ENCODE measurements around the gene GPI. TPM values are rescaled to one million over a fixed set of nuclear protein-coding genes. Genes with fewer than 3 reads are reported as not detected.

GPI gene
- total and polyA plus RNA-seq, 2 of the 8 experiments (the other 6 are each of a cell fraction or from before 2014, with no cell fraction given), result 171 to 360 TPM

- TF ChIP-seq, protein P1, sequence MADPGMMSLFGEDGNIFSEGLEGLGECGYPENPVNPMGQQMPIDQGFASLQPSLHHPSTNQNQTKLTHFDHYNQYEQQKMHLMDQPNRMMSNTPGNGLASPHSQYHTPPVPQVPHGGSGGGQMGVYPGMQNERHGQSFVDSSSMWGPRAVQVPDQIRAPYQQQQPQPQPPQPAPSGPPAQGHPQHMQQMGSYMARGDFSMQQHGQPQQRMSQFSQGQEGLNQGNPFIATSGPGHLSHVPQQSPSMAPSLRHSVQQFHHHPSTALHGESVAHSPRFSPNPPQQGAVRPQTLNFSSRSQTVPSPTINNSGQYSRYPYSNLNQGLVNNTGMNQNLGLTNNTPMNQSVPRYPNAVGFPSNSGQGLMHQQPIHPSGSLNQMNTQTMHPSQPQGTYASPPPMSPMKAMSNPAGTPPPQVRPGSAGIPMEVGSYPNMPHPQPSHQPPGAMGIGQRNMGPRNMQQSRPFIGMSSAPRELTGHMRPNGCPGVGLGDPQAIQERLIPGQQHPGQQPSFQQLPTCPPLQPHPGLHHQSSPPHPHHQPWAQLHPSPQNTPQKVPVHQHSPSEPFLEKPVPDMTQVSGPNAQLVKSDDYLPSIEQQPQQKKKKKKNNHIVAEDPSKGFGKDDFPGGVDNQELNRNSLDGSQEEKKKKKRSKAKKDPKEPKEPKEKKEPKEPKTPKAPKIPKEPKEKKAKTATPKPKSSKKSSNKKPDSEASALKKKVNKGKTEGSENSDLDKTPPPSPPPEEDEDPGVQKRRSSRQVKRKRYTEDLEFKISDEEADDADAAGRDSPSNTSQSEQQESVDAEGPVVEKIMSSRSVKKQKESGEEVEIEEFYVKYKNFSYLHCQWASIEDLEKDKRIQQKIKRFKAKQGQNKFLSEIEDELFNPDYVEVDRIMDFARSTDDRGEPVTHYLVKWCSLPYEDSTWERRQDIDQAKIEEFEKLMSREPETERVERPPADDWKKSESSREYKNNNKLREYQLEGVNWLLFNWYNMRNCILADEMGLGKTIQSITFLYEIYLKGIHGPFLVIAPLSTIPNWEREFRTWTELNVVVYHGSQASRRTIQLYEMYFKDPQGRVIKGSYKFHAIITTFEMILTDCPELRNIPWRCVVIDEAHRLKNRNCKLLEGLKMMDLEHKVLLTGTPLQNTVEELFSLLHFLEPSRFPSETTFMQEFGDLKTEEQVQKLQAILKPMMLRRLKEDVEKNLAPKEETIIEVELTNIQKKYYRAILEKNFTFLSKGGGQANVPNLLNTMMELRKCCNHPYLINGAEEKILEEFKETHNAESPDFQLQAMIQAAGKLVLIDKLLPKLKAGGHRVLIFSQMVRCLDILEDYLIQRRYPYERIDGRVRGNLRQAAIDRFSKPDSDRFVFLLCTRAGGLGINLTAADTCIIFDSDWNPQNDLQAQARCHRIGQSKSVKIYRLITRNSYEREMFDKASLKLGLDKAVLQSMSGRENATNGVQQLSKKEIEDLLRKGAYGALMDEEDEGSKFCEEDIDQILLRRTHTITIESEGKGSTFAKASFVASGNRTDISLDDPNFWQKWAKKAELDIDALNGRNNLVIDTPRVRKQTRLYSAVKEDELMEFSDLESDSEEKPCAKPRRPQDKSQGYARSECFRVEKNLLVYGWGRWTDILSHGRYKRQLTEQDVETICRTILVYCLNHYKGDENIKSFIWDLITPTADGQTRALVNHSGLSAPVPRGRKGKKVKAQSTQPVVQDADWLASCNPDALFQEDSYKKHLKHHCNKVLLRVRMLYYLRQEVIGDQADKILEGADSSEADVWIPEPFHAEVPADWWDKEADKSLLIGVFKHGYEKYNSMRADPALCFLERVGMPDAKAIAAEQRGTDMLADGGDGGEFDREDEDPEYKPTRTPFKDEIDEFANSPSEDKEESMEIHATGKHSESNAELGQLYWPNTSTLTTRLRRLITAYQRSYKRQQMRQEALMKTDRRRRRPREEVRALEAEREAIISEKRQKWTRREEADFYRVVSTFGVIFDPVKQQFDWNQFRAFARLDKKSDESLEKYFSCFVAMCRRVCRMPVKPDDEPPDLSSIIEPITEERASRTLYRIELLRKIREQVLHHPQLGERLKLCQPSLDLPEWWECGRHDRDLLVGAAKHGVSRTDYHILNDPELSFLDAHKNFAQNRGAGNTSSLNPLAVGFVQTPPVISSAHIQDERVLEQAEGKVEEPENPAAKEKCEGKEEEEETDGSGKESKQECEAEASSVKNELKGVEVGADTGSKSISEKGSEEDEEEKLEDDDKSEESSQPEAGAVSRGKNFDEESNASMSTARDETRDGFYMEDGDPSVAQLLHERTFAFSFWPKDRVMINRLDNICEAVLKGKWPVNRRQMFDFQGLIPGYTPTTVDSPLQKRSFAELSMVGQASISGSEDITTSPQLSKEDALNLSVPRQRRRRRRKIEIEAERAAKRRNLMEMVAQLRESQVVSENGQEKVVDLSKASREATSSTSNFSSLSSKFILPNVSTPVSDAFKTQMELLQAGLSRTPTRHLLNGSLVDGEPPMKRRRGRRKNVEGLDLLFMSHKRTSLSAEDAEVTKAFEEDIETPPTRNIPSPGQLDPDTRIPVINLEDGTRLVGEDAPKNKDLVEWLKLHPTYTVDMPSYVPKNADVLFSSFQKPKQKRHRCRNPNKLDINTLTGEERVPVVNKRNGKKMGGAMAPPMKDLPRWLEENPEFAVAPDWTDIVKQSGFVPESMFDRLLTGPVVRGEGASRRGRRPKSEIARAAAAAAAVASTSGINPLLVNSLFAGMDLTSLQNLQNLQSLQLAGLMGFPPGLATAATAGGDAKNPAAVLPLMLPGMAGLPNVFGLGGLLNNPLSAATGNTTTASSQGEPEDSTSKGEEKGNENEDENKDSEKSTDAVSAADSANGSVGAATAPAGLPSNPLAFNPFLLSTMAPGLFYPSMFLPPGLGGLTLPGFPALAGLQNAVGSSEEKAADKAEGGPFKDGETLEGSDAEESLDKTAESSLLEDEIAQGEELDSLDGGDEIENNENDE (IDR thresholded peaks at IDR 0.05; ENCODE audit: insufficient replicate concordance, low read length), result no peak
- TF ChIP-seq KDM4A (IDR thresholded peaks at IDR 0.05; ENCODE audit: low read depth, low read length, severe bottlenecking) (no peak), CHD1 (IDR thresholded peaks at IDR 0.05; ENCODE audit: low read depth, low read length) (no peak), TAF1 (IDR thresholded peaks at IDR 0.05; ENCODE audit: low read depth, low read length) (no peak), SIN3A (conservative IDR thresholded peaks at IDR 0.05 in 1 of 2, IDR thresholded peaks at IDR 0.05 in 1 of 2; ENCODE audit: low read depth in 1 of 2, low read length in 2 of 2) (no peak), BRCA1 (IDR thresholded peaks at IDR 0.05; ENCODE audit: low read depth, low read length) (no peak), SP4 (IDR thresholded peaks at IDR 0.05; ENCODE audit: low read length) (no peak), KDM1A (IDR thresholded peaks at IDR 0.05; ENCODE audit: borderline replicate concordance, low read length) (no peak)
Observed at GRCh38 chr19:34330116-34330515, 34.9 kb upstream of the GPI start (continued).
